ENCODE measurements around the gene LRRC72. TPM values are rescaled to one million over a fixed set of nuclear protein-coding genes. Genes with fewer than 3 reads are reported as not detected.

The LRRC72 gene
- total and polyA plus RNA-seq, 9 of the 15 experiments (the other 6 are each of a cell fraction or from before 2014, with no cell fraction given) = 0.10 TPM; not detected in 8

GRCh38 chr7:16564023-16564380, 37.4 kb downstream of the LRRC72 start:
- in situ Hi-C loops (cut with MboI) = loop anchor here (10.0 to 25.0 kb wide), 2 partner anchors 299 to 477 kb away; no protein-coding TSS in a partner anchor
- H3K4me1 ChIP-seq (replicated peaks in 1 of 2; ENCODE audit: control insufficient read depth in 2 of 2, insufficient read depth in 2 of 2, low read length in 2 of 2) = no peaks in the 10 kb centered on the region; a peak in 2 of 5 replicates
- no peak overlapping the region for H3K4me2 ChIP-seq (ENCODE audit: insufficient read depth, low read length)
- H3K27ac ChIP-seq (ENCODE audit: extremely low read depth, low read depth, low read length) = no peak overlapping the region
- H3K4me3 ChIP-seq = no peak overlapping the region
- DNase-seq (ENCODE audit: extremely low read depth in 1 of 4, low spot score in 3 of 4) = no peak
- H3K9me3 ChIP-seq (replicated peaks; ENCODE audit: control insufficient read depth, insufficient read depth, low read depth, low read length) = no peaks in the 10 kb centered on the region
- TF ChIP-seq GABPA (tag; conservative IDR thresholded peaks at IDR 0.05; ENCODE audit: low read depth) (no peak), XRCC3 (IDR thresholded peaks at IDR 0.05) (no peak)
- WGBS (ENCODE audit: insufficient coverage, low coverage, missing lambda C conversion rate) = 58% methylated on average over 4 of the region's 4 CpGs
- no peaks in the 10 kb centered on the region for H3K36me3 ChIP-seq (ENCODE audit: control insufficient read depth, insufficient read depth, low read length)
- no TSS peak for BruUV-seq (replicated peaks)
- no peaks in the 10 kb centered on the region for H3K27me3 ChIP-seq (ENCODE audit: control insufficient read depth in 2 of 2, insufficient read depth in 2 of 2, low read length in 2 of 2)
- ChIA-PET POLR2A (interaction anchor here (0.8 to 1.2 kb wide), 3 partner anchors 11 to 143 kb away, joined by 3 to 6 read pairs (median 4); partner anchors contain the start of gene CRPPA), CTCF (ENCODE audit: low intra/inter-chr PET ratio) (interaction anchor here (2.3 to 3.3 kb wide), 3 partner anchors 131 to 486 kb away, joined by 10 to 20 read pairs (median 15); no protein-coding TSS in a partner anchor)
- H2AFZ ChIP-seq (ENCODE audit: low read depth, low read length) = peak overlapping the region; percentile 71
- H3K79me2 ChIP-seq (ENCODE audit: control insufficient read depth, insufficient read depth, low read length) = no peaks in the 10 kb centered on the region
- no peaks in the 10 kb centered on the region for H4K20me1 ChIP-seq (replicated peaks; ENCODE audit: control insufficient read depth, insufficient read depth, low read length)
- intact Hi-C loops (cut with micrococcal nuclease) = loop anchor here (2.0 to 5.0 kb wide), 2 partner anchors 72 to 295 kb away; no protein-coding TSS in a partner anchor
- no peak overlapping the region for H3K9ac ChIP-seq (ENCODE audit: insufficient read depth in 1 of 2, low read depth in 2 of 2, low read length in 2 of 2)
- H3K9me1 ChIP-seq (ENCODE audit: control insufficient read depth, insufficient read depth, low read length) = no peaks in the 10 kb centered on the region
- FAIRE-seq = no peak
- peak; percentile 11; the same call in 1 of the 3 replicates for ATAC-seq

DNA sequence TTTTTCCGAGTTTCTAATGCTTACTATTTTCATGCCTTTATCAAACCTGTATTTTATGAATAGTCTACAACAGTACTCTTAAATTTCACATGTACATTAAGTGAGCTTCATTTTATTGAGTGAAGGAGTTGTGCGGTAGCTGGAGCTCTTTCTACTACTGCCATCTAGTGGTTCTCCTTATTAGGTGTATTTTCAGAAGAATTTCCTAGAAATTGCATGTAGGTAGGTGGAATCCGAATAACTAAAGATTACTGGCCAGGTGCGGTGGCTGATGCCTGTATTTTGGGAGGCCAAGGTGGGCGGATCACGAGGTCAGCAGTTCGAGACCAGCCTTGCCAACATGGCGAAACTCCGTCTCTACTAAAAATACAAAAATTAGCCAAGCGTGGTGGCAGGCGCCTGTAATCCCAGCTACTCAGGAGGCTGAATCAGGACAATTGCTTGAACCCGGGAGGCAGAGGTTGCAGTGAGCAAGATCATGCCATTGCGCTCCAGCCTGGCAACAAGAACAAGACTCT, 38.3 kb downstream of the LRRC72 start:
- no peaks in the 10 kb centered on the region for H3K36me3 ChIP-seq (ENCODE audit: control insufficient read depth, insufficient read depth, low read length)
- H3K4me3 ChIP-seq = no peak overlapping the region
- no peak overlapping the region for H3K9ac ChIP-seq (ENCODE audit: insufficient read depth in 1 of 2, low read depth in 2 of 2, low read length in 2 of 2)
- intact Hi-C loops (cut with micrococcal nuclease) = loop anchor here (1.0 to 5.0 kb wide), 6 partner anchors 73 to 487 kb away; no protein-coding TSS in a partner anchor
- 20% methylated on average over 13 of the region's 13 CpGs for WGBS (ENCODE audit: insufficient coverage, low coverage, missing lambda C conversion rate)
- H4K20me1 ChIP-seq (replicated peaks; ENCODE audit: control insufficient read depth, insufficient read depth, low read length) = no peaks in the 10 kb centered on the region
- H3K9me3 ChIP-seq (replicated peaks; ENCODE audit: control insufficient read depth, insufficient read depth, low read depth, low read length) = no peaks in the 10 kb centered on the region
- no TSS peak for BruUV-seq (replicated peaks)
- DNase-seq (ENCODE audit: extremely low read depth in 1 of 4, low spot score in 3 of 4) (peak; percentile 47 to 71 (median 58)), ATAC-seq (peak; percentile 84), FAIRE-seq (peak; percentile 74)
- H3K4me1 ChIP-seq (replicated peaks in 1 of 2; ENCODE audit: control insufficient read depth in 2 of 2, insufficient read depth in 2 of 2, low read length in 2 of 2) = no peaks in the 10 kb centered on the region; a peak in 2 of 5 replicates
- H3K79me2 ChIP-seq (ENCODE audit: control insufficient read depth, insufficient read depth, low read length) = no peaks in the 10 kb centered on the region
- no peak overlapping the region for H3K4me2 ChIP-seq (ENCODE audit: insufficient read depth, low read length)
- in situ Hi-C loops (cut with MboI) = loop anchor here (10.0 to 25.0 kb wide), 2 partner anchors 300 to 478 kb away; no protein-coding TSS in a partner anchor
- no peaks in the 10 kb centered on the region for H3K9me1 ChIP-seq (ENCODE audit: control insufficient read depth, insufficient read depth, low read length)
- H3K27ac ChIP-seq (ENCODE audit: extremely low read depth, low read depth, low read length) = no peak overlapping the region
- ChIA-PET CTCF (ENCODE audit: low intra/inter-chr PET ratio) (interaction anchor here (0.7 to 3.3 kb wide), 4 partner anchors 132 to 486 kb away, joined by 3 to 20 read pairs (median 12); no protein-coding TSS in a partner anchor), POLR2A (interaction anchor here (0.7 to 1.2 kb wide), 6 partner anchors 29 to 298 kb away, joined by 3 to 6 read pairs (median 3); partner anchors contain the start of gene CRPPA)
- no peaks in the 10 kb centered on the region for H3K27me3 ChIP-seq (ENCODE audit: control insufficient read depth in 2 of 2, insufficient read depth in 2 of 2, low read length in 2 of 2)
- peak overlapping the region; percentile 71 for H2AFZ ChIP-seq (ENCODE audit: low read depth, low read length)
- no peak for TF ChIP-seq HDAC2 (IDR thresholded peaks at IDR 0.05)
- no peak for TF ChIP-seq ZFP36 (IDR thresholded peaks at IDR 0.05; ENCODE audit: low read depth, low read length, partially characterized antibody)
- no peak for TF ChIP-seq HNRNPK (IDR thresholded peaks at IDR 0.05; ENCODE audit: low read depth, low read length, poor library complexity, severe bottlenecking)
- no peak for TF ChIP-seq ZNF134 (CRISPR knock-in tag; conservative IDR thresholded peaks at IDR 0.05)
- no peak for TF ChIP-seq ZNF644 (tag; IDR thresholded peaks at IDR 0.05; ENCODE audit: low read depth)
- TF ChIP-seq AFF4 (CRISPR knock-in tag; IDR thresholded peaks at IDR 0.05) = no peak
- no peak for TF ChIP-seq HDAC8 (tag; IDR thresholded peaks at IDR 0.05)
- no peak for TF ChIP-seq SMARCC2 (IDR thresholded peaks at IDR 0.05; ENCODE audit: low read depth)
- no peak for TF ChIP-seq SREBF1 (IDR thresholded peaks at IDR 0.05; ENCODE audit: borderline replicate concordance, low read depth, low read length)
- no peak for TF ChIP-seq TRIM24 (IDR thresholded peaks at IDR 0.05)
